DND-41 (cell line): ENCODE measurements around the gene ERP27.

Experiments used
- ATAC-seq: fragments of 200-7000 bp; cut with Tn5 transposase; 3 replicates; pipeline ENCODE4 v1.9.1; 2021; ENCODE audit warnings: low read depth; ENCODE audit not compliant: insufficient read depth
- DNase-seq: peaks from one replicate; pipeline ENCODE4 v3.0.0-alpha.2; 2020
- H2AFZ ChIP-seq: 2 replicates; pipeline ENCODE4 v1.6.0; 2012; ENCODE audit warnings: low read depth, low read length
- H3K27ac ChIP-seq: 2 replicates; pipeline ENCODE4 v1.5.1; 2012; ENCODE audit warnings: low read length, inconsistent platforms
- H3K27me3 ChIP-seq: fragments of 200-600 bp; sonication (generic); 2 replicates; pipeline ENCODE4 v1.6.0; 2012; ENCODE audit warnings: low read length, mild to moderate bottlenecking, inconsistent platforms; ENCODE audit not compliant: insufficient read depth, poor library complexity
- H3K36me3 ChIP-seq: 2 replicates; pipeline ENCODE4 v1.5.1; 2012; ENCODE audit warnings: low read length, inconsistent platforms; ENCODE audit not compliant: insufficient read depth
- H3K4me1 ChIP-seq: 2 replicates; pipeline ENCODE4 v1.5.1; 2012; ENCODE audit warnings: mild to moderate bottlenecking, low read length; ENCODE audit not compliant: insufficient read depth
- H3K4me2 ChIP-seq: 2 replicates; pipeline ENCODE4 v1.6.0; 2012; ENCODE audit warnings: mild to moderate bottlenecking, moderate library complexity, low read length, inconsistent platforms; ENCODE audit not compliant: insufficient read depth
- H3K4me3 ChIP-seq, 2 experiments: fragments of 200-600 bp in 1 of 2; shearing (Covaris generic) in 1 of 2; 2 replicates each; pipeline ENCODE4 v1.5.1; 2012 to 2016; ENCODE audit warnings: inconsistent platforms in 2 of 2, low read length in 2 of 2, mild to moderate bottlenecking in 2 of 2, low read depth in 1 of 2, moderate library complexity in 1 of 2
- H3K79me2 ChIP-seq: 2 replicates; pipeline ENCODE4 v1.6.0; 2012; ENCODE audit warnings: low read length, inconsistent platforms; ENCODE audit not compliant: insufficient read depth
- H3K9ac ChIP-seq: 2 replicates; pipeline ENCODE4 v1.6.0; 2012; ENCODE audit warnings: low read depth, mild to moderate bottlenecking, inconsistent platforms, low read length, moderate library complexity
- H3K9me3 ChIP-seq: 2 replicates; pipeline ENCODE4 v1.5.1; 2012; ENCODE audit warnings: low read length, moderate library complexity, mild to moderate bottlenecking, inconsistent platforms; ENCODE audit not compliant: insufficient read depth, severe bottlenecking
- H4K20me1 ChIP-seq: 2 replicates; pipeline ENCODE4 v1.6.0; 2012; ENCODE audit warnings: low read length; ENCODE audit not compliant: insufficient read depth
- CTCF ChIP-seq: IDR thresholded peaks from 2 replicates; pipeline ENCODE4 v1.5.1; 2012; ENCODE audit warnings: borderline replicate concordance, low read length, moderate library complexity, mild to moderate bottlenecking; ENCODE audit not compliant: poor library complexity, severe bottlenecking; ENCODE audit errors: extremely low read depth
- EZH2 ChIP-seq: IDR thresholded peaks from 3 replicates; pipeline ENCODE4 v1.6.1; 2012; ENCODE audit warnings: borderline replicate concordance, low read depth, mild to moderate bottlenecking, moderate library complexity, low read length, inconsistent platforms; ENCODE audit not compliant: severe bottlenecking

The ERP27 gene

GRCh38 chr12:14879222-14879933 lies 59.0 kb downstream of the ERP27 start:
- Histone ChIP-seq H3K27ac (no peak overlapping the region), H3K27me3 (no peaks in the 10 kb centered on the region), H3K4me1 (peaks cover 38% of the 10 kb centered on the region), H3K4me3 (no peak overlapping the region), H3K36me3 (no peaks in the 10 kb centered on the region), H2AFZ (no peak overlapping the region), H3K79me2 (no peaks in the 10 kb centered on the region), H3K4me2 (no peak overlapping the region), H4K20me1 (no peaks in the 10 kb centered on the region), H3K9ac (no peak overlapping the region), H3K9me3 (no peaks in the 10 kb centered on the region)
- no peak for TF ChIP-seq CTCF
- ATAC-seq = no peak
- DNase-seq = no peak

GRCh38 chr12:14878488-14878887 lies 59.8 kb downstream of the ERP27 start:
- no peaks in the 10 kb centered on the region for H3K27me3 ChIP-seq
- no peaks in the 10 kb centered on the region for H3K36me3 ChIP-seq
- peaks cover 29% of the 10 kb centered on the region for H3K4me1 ChIP-seq
- ATAC-seq (no peak), DNase-seq (no peak)
- H3K4me2 ChIP-seq = no peak overlapping the region
- H3K79me2 ChIP-seq = no peaks in the 10 kb centered on the region
- H2AFZ ChIP-seq = no peak overlapping the region
- H3K27ac ChIP-seq = no peak overlapping the region
- H3K4me3 ChIP-seq = no peak overlapping the region
- H3K9ac ChIP-seq = no peak overlapping the region
- TF ChIP-seq EZH2 = no peak
- TF ChIP-seq CTCF = no peak
- H4K20me1 ChIP-seq = no peaks in the 10 kb centered on the region
- H3K9me3 ChIP-seq = no peaks in the 10 kb centered on the region

- no peak overlapping the region for H3K4me3 ChIP-seq
- H3K4me1 ChIP-seq = peaks cover 18% of the 10 kb centered on the region
- H3K27me3 ChIP-seq = no peaks in the 10 kb centered on the region
- no peak for TF ChIP-seq EZH2
- TF ChIP-seq CTCF = no peak
- H3K36me3 ChIP-seq = no peaks in the 10 kb centered on the region
- no peaks in the 10 kb centered on the region for H4K20me1 ChIP-seq
- no peak overlapping the region for H3K4me2 ChIP-seq
- H3K9ac ChIP-seq = no peak overlapping the region
- DNase-seq (no peak), ATAC-seq (no peak)
- no peak overlapping the region for H2AFZ ChIP-seq
- H3K79me2 ChIP-seq = no peaks in the 10 kb centered on the region
- no peaks in the 10 kb centered on the region for H3K9me3 ChIP-seq
- no peak overlapping the region for H3K27ac ChIP-seq
Observed at GRCh38 chr12:14876833-14877232, 61.5 kb downstream of the ERP27 start.
